ENCODE measurements around the gene APEX2.

GRCh38 chrX:55026143-55026542, 26.0 kb downstream of the APEX2 start:
- TF ChIP-seq SUZ12 (IDR thresholded peaks at IDR 0.05; ENCODE audit: extremely low read depth, insufficient read depth, insufficient read length) (no peak), YY1 (IDR thresholded peaks at IDR 0.05; ENCODE audit: insufficient read depth, insufficient read length) (no peak), ZNF274 (IDR thresholded peaks at IDR 0.05; ENCODE audit: low read depth, low read length) (no peak)
